ENCODE results near the gene NTF3. TPM values are rescaled to one million over a fixed set of nuclear protein-coding genes. Genes with fewer than 3 reads are reported as not detected.

NTF3 gene
- total RNA-seq, 3 donors from 2014 or later, result 0.88 to 1.3 TPM; not detected in 1

- TF ChIP-seq, protein P1, sequence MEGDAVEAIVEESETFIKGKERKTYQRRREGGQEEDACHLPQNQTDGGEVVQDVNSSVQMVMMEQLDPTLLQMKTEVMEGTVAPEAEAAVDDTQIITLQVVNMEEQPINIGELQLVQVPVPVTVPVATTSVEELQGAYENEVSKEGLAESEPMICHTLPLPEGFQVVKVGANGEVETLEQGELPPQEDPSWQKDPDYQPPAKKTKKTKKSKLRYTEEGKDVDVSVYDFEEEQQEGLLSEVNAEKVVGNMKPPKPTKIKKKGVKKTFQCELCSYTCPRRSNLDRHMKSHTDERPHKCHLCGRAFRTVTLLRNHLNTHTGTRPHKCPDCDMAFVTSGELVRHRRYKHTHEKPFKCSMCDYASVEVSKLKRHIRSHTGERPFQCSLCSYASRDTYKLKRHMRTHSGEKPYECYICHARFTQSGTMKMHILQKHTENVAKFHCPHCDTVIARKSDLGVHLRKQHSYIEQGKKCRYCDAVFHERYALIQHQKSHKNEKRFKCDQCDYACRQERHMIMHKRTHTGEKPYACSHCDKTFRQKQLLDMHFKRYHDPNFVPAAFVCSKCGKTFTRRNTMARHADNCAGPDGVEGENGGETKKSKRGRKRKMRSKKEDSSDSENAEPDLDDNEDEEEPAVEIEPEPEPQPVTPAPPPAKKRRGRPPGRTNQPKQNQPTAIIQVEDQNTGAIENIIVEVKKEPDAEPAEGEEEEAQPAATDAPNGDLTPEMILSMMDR (IDR thresholded peaks at IDR 0.05), result no peak
- no peak for TF ChIP-seq POLR2A (IDR thresholded peaks at IDR 0.05)
- TF ChIP-seq POLR2AphosphoS5 (IDR thresholded peaks at IDR 0.05), result no peak
- H3K9me3 ChIP-seq, result no peaks in the 10 kb centered on the region
- H3K36me3 ChIP-seq, result no peaks in the 10 kb centered on the region
- no peaks in the 10 kb centered on the region for H3K4me1 ChIP-seq
- H3K27me3 ChIP-seq, result no peaks in the 10 kb centered on the region
- no peak overlapping the region for H3K4me3 ChIP-seq
- no peak overlapping the region for H3K27ac ChIP-seq
- DNase-seq (ENCODE audit: low spot score in 2 of 2), result no peak
- intact Hi-C loops (cut with DNase I; ENCODE audit: low total_unique reads), result no loop called here
Measured at GRCh38 chr12:5480938-5481303, 49.0 kb downstream of the NTF3 start.

DNA sequence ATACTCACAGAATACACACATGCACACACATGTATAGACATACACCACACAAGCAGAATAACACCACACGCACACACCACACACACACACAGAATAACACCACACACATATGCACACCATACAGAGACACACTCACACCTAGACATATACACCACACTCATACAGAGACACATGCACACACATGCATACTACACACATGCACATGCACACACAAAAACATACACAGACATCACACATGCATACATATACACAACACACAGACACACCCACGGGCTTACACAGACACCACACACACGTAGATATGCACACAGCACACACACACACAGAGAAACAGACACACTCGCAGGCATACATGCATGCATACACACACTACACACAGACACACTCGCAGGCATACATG is 49.7 kb downstream of the NTF3 start:
- TF ChIP-seq POLR2AphosphoS5 (IDR thresholded peaks at IDR 0.05), result no peak
- TF ChIP-seq, protein P1 (IDR thresholded peaks at IDR 0.05), result no peak
- Histone ChIP-seq H3K9me3 (no peaks in the 10 kb centered on the region), H3K4me3 (no peak overlapping the region), H3K27ac (no peak overlapping the region), H3K36me3 (no peaks in the 10 kb centered on the region), H3K4me1 (no peaks in the 10 kb centered on the region), H3K27me3 (no peaks in the 10 kb centered on the region)
- intact Hi-C loops (cut with DNase I; ENCODE audit: low total_unique reads), result no loop called here
- DNase-seq (ENCODE audit: low spot score in 2 of 2), result no peak

DNA sequence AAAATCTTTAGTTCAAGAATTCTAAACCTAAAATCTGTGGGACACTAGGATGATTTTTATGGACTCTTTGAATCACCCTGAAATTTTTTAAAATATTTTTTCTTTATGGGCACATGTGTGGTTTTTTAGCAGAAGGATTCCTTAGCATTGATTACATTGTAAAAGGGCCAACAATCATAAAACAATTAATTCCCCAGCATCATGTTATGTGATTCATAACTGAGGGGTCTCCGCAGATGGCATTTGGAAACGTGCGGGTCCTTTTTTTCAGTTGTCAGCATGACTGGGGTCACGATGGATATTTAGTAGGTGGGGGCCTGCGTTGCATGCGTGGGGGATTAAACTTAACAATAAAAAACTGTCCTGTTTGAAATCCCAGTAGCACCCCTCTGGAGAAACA is 52.5 kb downstream of the NTF3 start:
- no peak for DNase-seq (ENCODE audit: low spot score in 2 of 2)
- intact Hi-C loops (cut with DNase I; ENCODE audit: low total_unique reads), result no loop called here
- Histone ChIP-seq H3K27me3 (no peaks in the 10 kb centered on the region), H3K9me3 (no peaks in the 10 kb centered on the region), H3K36me3 (no peaks in the 10 kb centered on the region), H3K4me3 (no peak overlapping the region), H3K27ac (no peak overlapping the region), H3K4me1 (no peaks in the 10 kb centered on the region)
- TF ChIP-seq POLR2A (IDR thresholded peaks at IDR 0.05), result no peak
- no peak for TF ChIP-seq POLR2AphosphoS5 (IDR thresholded peaks at IDR 0.05)
- TF ChIP-seq, protein P1 (IDR thresholded peaks at IDR 0.05), result no peak

DNA sequence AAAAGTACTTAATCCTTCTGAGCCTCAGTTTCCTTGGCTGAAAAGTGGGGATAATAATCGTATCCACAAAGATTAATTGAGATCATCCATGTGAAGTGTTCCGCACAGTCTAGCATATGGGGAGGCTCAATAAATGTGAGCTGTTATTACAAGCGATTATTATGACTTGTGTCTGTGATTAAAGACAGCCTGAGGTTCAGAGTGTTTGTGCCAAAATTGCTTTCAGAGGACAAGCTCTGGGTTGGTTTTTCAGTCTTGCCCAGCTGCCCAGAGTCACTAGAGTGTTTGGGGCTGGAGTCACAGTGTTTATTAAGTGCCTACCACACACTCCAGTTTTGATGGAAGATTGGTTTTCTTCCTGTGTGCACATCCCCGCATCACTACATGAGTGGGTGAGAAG is 53.5 kb downstream of the NTF3 start:
- H3K27me3 ChIP-seq, result no peaks in the 10 kb centered on the region
- no peak overlapping the region for H3K4me3 ChIP-seq
- no peak for DNase-seq (ENCODE audit: low spot score in 2 of 2)
- no peaks in the 10 kb centered on the region for H3K9me3 ChIP-seq
- H3K4me1 ChIP-seq, result no peaks in the 10 kb centered on the region
- no peak overlapping the region for H3K27ac ChIP-seq
- no peaks in the 10 kb centered on the region for H3K36me3 ChIP-seq
- no peak for TF ChIP-seq POLR2AphosphoS5 (IDR thresholded peaks at IDR 0.05)
- TF ChIP-seq POLR2A (IDR thresholded peaks at IDR 0.05), result no peak
- TF ChIP-seq, protein P1 (IDR thresholded peaks at IDR 0.05), result no peak
- intact Hi-C loops (cut with DNase I; ENCODE audit: low total_unique reads), result no loop called here

- no peak for DNase-seq (ENCODE audit: low spot score in 2 of 2)
- intact Hi-C loops (cut with DNase I; ENCODE audit: low total_unique reads), result no loop called here
- TF ChIP-seq, protein P1 (IDR thresholded peaks at IDR 0.05), result no peak
- TF ChIP-seq POLR2AphosphoS5 (IDR thresholded peaks at IDR 0.05) (no peak), POLR2A (IDR thresholded peaks at IDR 0.05) (no peak)
- Histone ChIP-seq H3K27ac (no peak overlapping the region), H3K27me3 (no peaks in the 10 kb centered on the region), H3K36me3 (no peaks in the 10 kb centered on the region), H3K9me3 (no peaks in the 10 kb centered on the region), H3K4me1 (no peaks in the 10 kb centered on the region), H3K4me3 (no peak overlapping the region)
Measured at GRCh38 chr12:5487076-5487475, 55.2 kb downstream of the NTF3 start.
